Right lobe of liver (tissue), 6 donors: Measurements from ENCODE around the gene UBE2M. TPM values are rescaled to one million over a fixed set of nuclear protein-coding genes. Genes with fewer than 3 reads are reported as not detected.
A peak's percentile ranks its signal among the peaks of the same experiment; 100 is the strongest.

Source experiments
- ATAC-seq, 4 donors: fragments of 200-7000 bp; cut with Tn5 transposase; one replicate each; pipeline ENCODE4 v1.9.1; 2020; ENCODE audit warnings: mild to moderate bottlenecking in 4 of 4, moderate library complexity in 4 of 4
- DNase-seq, 3 donors: peaks; one replicate each; pipeline ENCODE4 v3.0.0-alpha.2; 2020
- H3K27ac ChIP-seq, 3 donors: fragments of 200-600 bp; one replicate each; pipeline ENCODE4 v1.8.0; 2022
- H3K27me3 ChIP-seq, 2 donors: fragments of 200-600 bp; one replicate each; pipeline ENCODE4 v1.8.0; 2022
- H3K36me3 ChIP-seq, 4 donors: fragments of 200-600 bp; sonication (generic) in 1 of 4; one replicate each; pipeline versions ENCODE4 v1.5.1 to v1.8.0; 2017 to 2022; ENCODE audit warnings: control low read depth in 1 of 4
- H3K4me1 ChIP-seq, 4 donors: fragments of 200-600 bp; sonication (generic) in 1 of 4; one replicate each; pipeline versions ENCODE4 v1.5.1 to v1.8.0; 2017 to 2022; ENCODE audit warnings: control low read depth in 1 of 4
- H3K4me3 ChIP-seq, 3 donors: fragments of 200-600 bp; one replicate each; pipeline ENCODE4 v1.8.0; 2022
- H3K9me3 ChIP-seq, 4 donors: fragments of 200-600 bp; sonication (generic) in 1 of 4; one replicate each; pipeline versions ENCODE4 v1.5.1 to v1.8.0; 2017 to 2022; ENCODE audit warnings: control low read depth in 1 of 4
- POLR2A ChIP-seq: fragments of 450-650 bp; IDR thresholded peaks from one replicate; pipeline ENCODE4 v1.6.1; 2017; ENCODE audit warnings: antibody characterized with exemption, mild to moderate bottlenecking
- WGBS: methylation state at CpG from one replicate; pipeline ENCODE4 v1.1.6; 2018; ENCODE audit warnings: low coverage, low lambda C conversion rate; ENCODE audit not compliant: insufficient coverage; ENCODE audit errors: missing lambda C conversion rate; 5-methylcytosine and 5-hydroxymethylcytosine counted together
- intact Hi-C, 2 donors: fragments of 100-400 bp; cut with DNase I; formaldehyde crosslinking; loops; one replicate each; pipeline versions ENCODE4 v1.11.2 to v1.14.1; 2022
- total RNA-seq, 6 experiments: library from RNA; depleted of rRNA in 2 of 6; stranded (reverse); fragments of >200 nt in 2 of 6; fragmentation: NEBNext Ultra II Directional in 3 of 6; extraction: Animal tissue kit (Norgen Biotek cat#: 25700) in 3 of 6; gene quantifications; one replicate each; pipeline versions ENCODE4 v1.1.0 to v1.2.4, GENCODE V29; 2016 to 2023
- TF ChIP-seq, protein P1 (sequence below), 4 donors: fragments of 200-600 bp in 3 of 4; fragments of 450-650 bp in 1 of 4; IDR thresholded peaks; one replicate each; pipeline versions ENCODE4 v1.5.1 to v1.8.0; 2016 to 2022; ENCODE audit warnings: antibody characterized with exemption in 4 of 4, mild to moderate bottlenecking in 2 of 4
- donor health status: DM: no; HTN: yes; CAD: no.
- donor health status: DM: no; HTN: no; CAD: no.
- donor health status: DM: no; HTN: no; CAD: no.
- donor health status: DM: no; HTN: yes; CAD: no.
- donor health status: DM: no; HTN: yes; CAD: no.

Gene UBE2M
- total RNA-seq, 6 experiments from 2014 or later, result 16.0 to 23.5 (median 20.7) TPM

DNA sequence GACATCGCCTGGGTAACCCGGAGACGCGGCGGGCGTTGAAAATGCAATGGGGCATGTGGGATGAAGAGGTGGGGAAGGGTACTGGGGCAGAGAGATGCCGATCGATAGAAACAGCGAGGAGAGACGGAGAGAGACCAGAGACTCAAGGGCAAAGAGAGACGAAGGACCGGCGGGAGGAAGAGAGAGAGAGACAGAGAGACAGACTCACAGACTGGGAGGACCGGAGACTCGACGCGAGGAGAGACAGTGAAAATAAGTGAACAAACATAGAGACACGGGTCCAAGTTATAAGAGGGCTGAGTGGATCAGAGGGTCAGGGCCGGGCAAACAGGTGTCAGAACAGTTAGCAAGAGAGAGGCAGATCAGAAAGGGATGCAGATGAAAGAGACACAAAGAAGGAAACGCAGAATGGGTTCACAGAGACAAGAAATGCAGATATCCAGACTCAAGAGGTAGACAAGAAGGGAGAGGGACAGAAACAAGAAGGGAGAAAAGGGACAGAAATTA, 15.3 kb upstream of the UBE2M start:
- no peaks in the 10 kb centered on the region for H3K9me3 ChIP-seq
- DNase-seq, result no peak
- intact Hi-C loops, result no loop called here
- TF ChIP-seq, protein P1, sequence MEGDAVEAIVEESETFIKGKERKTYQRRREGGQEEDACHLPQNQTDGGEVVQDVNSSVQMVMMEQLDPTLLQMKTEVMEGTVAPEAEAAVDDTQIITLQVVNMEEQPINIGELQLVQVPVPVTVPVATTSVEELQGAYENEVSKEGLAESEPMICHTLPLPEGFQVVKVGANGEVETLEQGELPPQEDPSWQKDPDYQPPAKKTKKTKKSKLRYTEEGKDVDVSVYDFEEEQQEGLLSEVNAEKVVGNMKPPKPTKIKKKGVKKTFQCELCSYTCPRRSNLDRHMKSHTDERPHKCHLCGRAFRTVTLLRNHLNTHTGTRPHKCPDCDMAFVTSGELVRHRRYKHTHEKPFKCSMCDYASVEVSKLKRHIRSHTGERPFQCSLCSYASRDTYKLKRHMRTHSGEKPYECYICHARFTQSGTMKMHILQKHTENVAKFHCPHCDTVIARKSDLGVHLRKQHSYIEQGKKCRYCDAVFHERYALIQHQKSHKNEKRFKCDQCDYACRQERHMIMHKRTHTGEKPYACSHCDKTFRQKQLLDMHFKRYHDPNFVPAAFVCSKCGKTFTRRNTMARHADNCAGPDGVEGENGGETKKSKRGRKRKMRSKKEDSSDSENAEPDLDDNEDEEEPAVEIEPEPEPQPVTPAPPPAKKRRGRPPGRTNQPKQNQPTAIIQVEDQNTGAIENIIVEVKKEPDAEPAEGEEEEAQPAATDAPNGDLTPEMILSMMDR (IDR thresholded peaks at IDR 0.05), result no peak
- no peak for TF ChIP-seq POLR2A
- peak overlapping the region; percentile 67 to 75 (median 73) for H3K4me3 ChIP-seq
- no peaks in the 10 kb centered on the region for H3K27me3 ChIP-seq
- WGBS, result 1% methylated on average over 20 of the region's 20 CpGs
- ATAC-seq, result no peak
- peaks cover 0 to 5% (median 0%) of the 10 kb centered on the region in 4 donors for H3K36me3 ChIP-seq
- peak overlapping the region; percentile 86 to 96 (median 89) for H3K27ac ChIP-seq
- peaks cover 0 to 17% (median 3%) of the 10 kb centered on the region in 4 donors for H3K4me1 ChIP-seq

DNA sequence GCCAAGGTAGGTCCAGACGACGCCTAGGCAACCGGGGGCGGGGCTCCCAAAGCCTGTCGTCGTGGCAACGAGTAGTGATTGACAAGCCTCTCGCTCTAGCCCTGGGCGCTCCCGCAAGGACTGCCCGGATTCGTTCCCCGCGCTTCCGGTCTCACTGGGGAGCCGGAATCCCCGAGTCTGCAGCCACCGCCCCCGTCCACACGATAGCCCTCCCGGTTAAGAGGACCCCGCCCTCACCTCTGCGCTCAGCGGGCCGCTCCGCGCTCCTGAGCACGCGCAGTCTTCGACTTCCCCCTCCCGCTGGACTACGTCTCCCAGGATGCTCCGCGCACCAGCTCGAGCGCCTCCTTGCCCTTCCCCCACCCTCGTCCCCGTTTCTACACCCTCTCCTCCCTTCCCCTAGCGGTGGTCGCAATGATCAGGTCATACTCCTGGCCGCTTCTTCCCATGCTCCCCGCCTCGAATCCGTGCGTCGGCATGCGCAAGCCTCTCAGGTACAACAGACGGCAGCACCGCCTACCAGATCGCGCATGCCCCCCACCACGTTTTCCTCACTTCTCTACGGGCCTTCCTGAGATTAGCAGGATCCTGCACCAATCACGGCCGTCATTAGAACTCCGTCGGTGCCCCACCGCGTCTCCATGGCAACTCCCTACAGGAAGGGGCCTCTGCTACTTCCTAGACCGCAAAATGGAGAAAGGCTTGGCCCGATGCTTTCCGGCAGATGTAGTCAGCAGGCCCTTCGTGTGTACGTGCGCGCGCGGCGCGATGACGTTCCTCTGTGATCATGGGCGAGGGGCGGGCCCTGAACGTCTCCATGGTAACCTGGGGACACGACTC, 14.6 kb upstream of the UBE2M start, which contains the start of gene MZF1:
MZF1 (minus strand) TSS at position 518 of the 840 bp plus-strand sequence. CDS start 1,946 bp downstream, outside the sequence.
- DNase-seq, result peak; percentile 99 to 100 (median 100)
- peaks cover 0 to 17% (median 3%) of the 10 kb centered on the region in 4 donors for H3K4me1 ChIP-seq
- peak within 1 kb of the TSS; percentile 67 to 75 (median 73) for H3K4me3 ChIP-seq
- ATAC-seq, result peak; percentile 71 to 80 (median 75)
- WGBS, result under 1% methylated on average over 66 of the region's 75 CpGs
- peaks cover 0 to 5% (median 0%) of the 10 kb centered on the region in 4 donors for H3K36me3 ChIP-seq
- intact Hi-C loops, result no loop called here
- peak within 1 kb of the TSS; percentile 86 to 96 (median 89) for H3K27ac ChIP-seq
- H3K9me3 ChIP-seq, result no peaks in the 10 kb centered on the region
- H3K27me3 ChIP-seq, result no peaks in the 10 kb centered on the region
- TF ChIP-seq POLR2A, result peak; percentile 47
- TF ChIP-seq, protein P1 (IDR thresholded peaks at IDR 0.05), result peak in 1 of 4 donors; percentile 8

GRCh38 chr19:58572026-58572817, 13.8 kb upstream of the UBE2M start:
- intact Hi-C loops, result no loop called here
- Histone ChIP-seq H3K27me3 (no peaks in the 10 kb centered on the region), H3K9me3 (no peaks in the 10 kb centered on the region), H3K4me1 (peaks cover 0 to 17% (median 3%) of the 10 kb centered on the region in 4 donors), H3K27ac (peak overlapping the region; percentile 86 to 96 (median 89)), H3K36me3 (peaks cover 0 to 6% (median 0%) of the 10 kb centered on the region in 4 donors), H3K4me3 (peak overlapping the region; percentile 67 to 75 (median 73))
- ATAC-seq (no peak), DNase-seq (no peak)
- TF ChIP-seq, protein P1 (IDR thresholded peaks at IDR 0.05), result no peak
- no peak for TF ChIP-seq POLR2A
- 64% methylated on average over 13 of the region's 24 CpGs for WGBS

DNA sequence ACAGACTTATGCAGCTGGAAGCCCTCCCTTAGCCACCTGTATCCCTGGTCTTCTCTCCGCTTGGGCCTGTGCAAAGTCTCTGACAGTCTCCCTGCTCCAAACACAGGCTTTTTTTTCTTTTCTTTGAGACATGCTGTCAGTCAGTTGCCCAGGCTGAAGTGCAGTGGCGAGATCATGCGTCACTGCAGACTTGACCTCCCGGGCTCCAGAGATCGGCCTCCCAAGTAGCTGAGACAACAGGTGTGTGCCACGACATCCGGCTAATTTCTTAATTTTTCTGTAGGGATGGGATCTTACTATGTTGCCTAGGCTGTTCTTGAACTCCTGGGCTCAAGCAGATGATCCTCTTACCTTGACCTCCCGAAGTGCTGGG, 13.2 kb upstream of the UBE2M start:
- TF ChIP-seq POLR2A, result no peak
- TF ChIP-seq, protein P1 (IDR thresholded peaks at IDR 0.05), result no peak
- Histone ChIP-seq H3K27me3 (no peaks in the 10 kb centered on the region), H3K27ac (no peak overlapping the region), H3K9me3 (no peaks in the 10 kb centered on the region), H3K4me1 (peaks cover 0 to 17% (median 3%) of the 10 kb centered on the region in 4 donors), H3K4me3 (no peak overlapping the region), H3K36me3 (peaks cover 0 to 10% (median 0%) of the 10 kb centered on the region in 4 donors)
- DNase-seq (peak in 2 of 3 donors; percentile 20 to 31), ATAC-seq (no peak)
- 95% methylated on average over 7 of the region's 8 CpGs for WGBS
- intact Hi-C loops, result no loop called here
